Neural crest cell (in vitro differentiated cells): ENCODE results near the gene TAMM41. TPM values are rescaled to one million over a fixed set of nuclear protein-coding genes. Genes with fewer than 3 reads are reported as not detected.

Experiments
- DNase-seq: peaks from one replicate; pipeline ENCODE4 v3.0.0; 2021; ENCODE audit warnings: low read depth, mixed read lengths, low spot score
- H3K27ac Mint-ChIP-seq: one replicate; pipeline ENCODE4 v1.8.0; 2021; ENCODE audit warnings: mild to moderate bottlenecking, mixed read lengths; ENCODE audit not compliant: unreplicated experiment
- H3K27me3 Mint-ChIP-seq: 2 replicates; pipeline ENCODE4 v1.8.0; 2021; ENCODE audit warnings: low read depth, mild to moderate bottlenecking, mixed read lengths
- H3K36me3 Mint-ChIP-seq: 2 replicates; pipeline ENCODE4 v1.8.0; 2021; ENCODE audit warnings: low read depth, mild to moderate bottlenecking, mixed read lengths
- H3K4me1 Mint-ChIP-seq: 2 replicates; pipeline ENCODE4 v1.8.0; 2021; ENCODE audit warnings: mixed read lengths
- H3K4me3 Mint-ChIP-seq: one replicate; pipeline ENCODE4 v1.8.0; 2021; ENCODE audit warnings: mild to moderate bottlenecking, mixed read lengths
- H3K9me3 Mint-ChIP-seq: 2 replicates; pipeline ENCODE4 v1.8.0; 2021; ENCODE audit warnings: mixed read lengths
- total RNA-seq: library from RNA; stranded (reverse); gene quantifications from 2 replicates; pipeline ENCODE4 v1.2.1, GENCODE V29; 2021
- TF ChIP-seq, protein P1 (sequence below): fragments of 200-600 bp; sonication (generic); conservative IDR thresholded peaks from 2 replicates; pipeline ENCODE4 v1.5.0; 2021; ENCODE audit warnings: antibody characterized with exemption, mild to moderate bottlenecking

The TAMM41 gene
- total RNA-seq, 1 donor from 2014 or later = 23.6 TPM

DNA sequence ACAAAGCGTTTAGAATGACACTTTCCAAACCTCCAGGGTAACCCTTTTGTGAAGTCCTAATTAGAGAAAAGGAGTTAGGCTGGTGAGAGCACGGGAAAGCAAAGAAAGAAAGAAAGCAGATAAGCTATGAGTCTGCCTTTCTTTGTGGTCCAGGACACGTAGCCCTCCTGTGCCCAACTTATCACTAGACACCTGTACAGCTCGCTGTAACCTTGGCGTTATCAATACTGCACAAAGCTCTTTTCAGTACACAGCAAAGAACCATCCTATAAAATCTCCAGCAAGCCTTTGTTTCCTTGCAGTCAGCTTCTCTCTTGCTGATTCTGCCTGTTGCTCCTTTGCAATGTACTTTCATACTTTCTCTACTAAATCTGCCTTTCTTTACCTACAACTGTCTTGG lies 6.8 kb upstream of the TAMM41 start:
- no peak for DNase-seq
- TF ChIP-seq, protein P1, sequence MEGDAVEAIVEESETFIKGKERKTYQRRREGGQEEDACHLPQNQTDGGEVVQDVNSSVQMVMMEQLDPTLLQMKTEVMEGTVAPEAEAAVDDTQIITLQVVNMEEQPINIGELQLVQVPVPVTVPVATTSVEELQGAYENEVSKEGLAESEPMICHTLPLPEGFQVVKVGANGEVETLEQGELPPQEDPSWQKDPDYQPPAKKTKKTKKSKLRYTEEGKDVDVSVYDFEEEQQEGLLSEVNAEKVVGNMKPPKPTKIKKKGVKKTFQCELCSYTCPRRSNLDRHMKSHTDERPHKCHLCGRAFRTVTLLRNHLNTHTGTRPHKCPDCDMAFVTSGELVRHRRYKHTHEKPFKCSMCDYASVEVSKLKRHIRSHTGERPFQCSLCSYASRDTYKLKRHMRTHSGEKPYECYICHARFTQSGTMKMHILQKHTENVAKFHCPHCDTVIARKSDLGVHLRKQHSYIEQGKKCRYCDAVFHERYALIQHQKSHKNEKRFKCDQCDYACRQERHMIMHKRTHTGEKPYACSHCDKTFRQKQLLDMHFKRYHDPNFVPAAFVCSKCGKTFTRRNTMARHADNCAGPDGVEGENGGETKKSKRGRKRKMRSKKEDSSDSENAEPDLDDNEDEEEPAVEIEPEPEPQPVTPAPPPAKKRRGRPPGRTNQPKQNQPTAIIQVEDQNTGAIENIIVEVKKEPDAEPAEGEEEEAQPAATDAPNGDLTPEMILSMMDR = no peak
- Mint-ChIP-seq H3K4me1 (peaks cover 3% of the 10 kb centered on the region), H3K27me3 (peaks cover 63% of the 10 kb centered on the region), H3K4me3 (no peak overlapping the region), H3K9me3 (no peaks in the 10 kb centered on the region), H3K27ac (no peak overlapping the region), H3K36me3 (no peaks in the 10 kb centered on the region)

- H3K9me3 Mint-ChIP-seq = no peaks in the 10 kb centered on the region
- H3K27ac Mint-ChIP-seq = no peak overlapping the region
- H3K36me3 Mint-ChIP-seq = no peaks in the 10 kb centered on the region
- peaks cover 24% of the 10 kb centered on the region for H3K4me1 Mint-ChIP-seq
- TF ChIP-seq, protein P1 = no peak
- peaks cover 55% of the 10 kb centered on the region for H3K27me3 Mint-ChIP-seq
- no peak for DNase-seq
- H3K4me3 Mint-ChIP-seq = peak overlapping the region; percentile 14
Observed at GRCh38 chr3:11850003-11850402, 3.3 kb upstream of the TAMM41 start.

GRCh38 chr3:11847607-11848006 lies 922 bp upstream of the TAMM41 start:
- peaks cover 3% of the 10 kb centered on the region for H3K36me3 Mint-ChIP-seq
- TF ChIP-seq, protein P1 = no peak
- peak overlapping the region; percentile 97 for H3K4me3 Mint-ChIP-seq
- H3K27me3 Mint-ChIP-seq = peaks cover 35% of the 10 kb centered on the region
- no peak for DNase-seq
- H3K4me1 Mint-ChIP-seq = peaks cover 29% of the 10 kb centered on the region
- no peaks in the 10 kb centered on the region for H3K9me3 Mint-ChIP-seq
- H3K27ac Mint-ChIP-seq = no peak overlapping the region

DNA sequence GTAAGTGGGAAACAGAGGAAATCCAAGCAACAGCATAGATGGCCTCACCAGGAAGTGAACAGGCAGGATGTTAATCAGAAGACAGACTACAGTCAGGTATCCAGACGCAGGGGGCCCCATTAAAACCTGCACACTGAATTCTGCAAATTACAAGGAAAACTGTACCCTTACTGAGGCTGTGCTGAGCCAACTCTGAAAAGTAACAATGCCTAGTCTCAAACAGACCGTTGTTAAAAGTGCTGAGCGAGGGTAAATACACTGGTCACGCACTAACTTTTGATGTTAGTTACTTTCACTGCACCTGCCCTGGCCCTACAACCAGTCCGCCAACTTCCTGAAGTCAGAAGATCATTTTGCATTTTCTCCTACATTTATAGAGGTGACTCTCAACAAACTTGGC lies 1.0 kb downstream of the TAMM41 start:
- no peaks in the 10 kb centered on the region for H3K9me3 Mint-ChIP-seq
- no peak for DNase-seq
- peaks cover 29% of the 10 kb centered on the region for H3K4me1 Mint-ChIP-seq
- H3K36me3 Mint-ChIP-seq = peaks cover 7% of the 10 kb centered on the region
- peak overlapping the region; percentile 54 for H3K27ac Mint-ChIP-seq
- TF ChIP-seq, protein P1 = no peak
- peaks cover 21% of the 10 kb centered on the region for H3K27me3 Mint-ChIP-seq
- H3K4me3 Mint-ChIP-seq = peak overlapping the region; percentile 97

- Mint-ChIP-seq H3K27me3 (peaks cover 14% of the 10 kb centered on the region), H3K27ac (peak overlapping the region; percentile 0), H3K36me3 (peaks cover 14% of the 10 kb centered on the region), H3K4me3 (peak overlapping the region; percentile 97), H3K4me1 (peaks cover 25% of the 10 kb centered on the region), H3K9me3 (no peaks in the 10 kb centered on the region)
- DNase-seq = no peak
- TF ChIP-seq, protein P1 = no peak
Observed at GRCh38 chr3:11844891-11845290, 1.8 kb downstream of the TAMM41 start.
